Measurements from ENCODE around the gene SACM1L.

GRCh38 chr3:45681846-45682245 lies 7.3 kb upstream of the SACM1L start:
- no peak for TF ChIP-seq CTCF (conservative IDR thresholded peaks at IDR 0.05 in 1 of 2, IDR thresholded peaks at IDR 0.05 in 1 of 2; ENCODE audit: extremely low read depth in 1 of 2, insufficient read depth in 1 of 2, low read depth in 1 of 2, low read length in 2 of 2)
- TF ChIP-seq EZH2 (IDR thresholded peaks at IDR 0.05; ENCODE audit: borderline replicate concordance, low read length), result no peak

Data from mammary epithelial cell (primary cell).